Mesothelial cell of epicardium (in vitro differentiated cells): ENCODE data around the gene ASTE1. TPM values are rescaled to one million over a fixed set of nuclear protein-coding genes. Genes with fewer than 3 reads are reported as not detected.
"Not testable (repeated sequence)": the region's sequence is repeated elsewhere in the genome, so short reads cannot be mapped to it uniquely, and the experiment has no call there.

Source experiments
- DNase-seq, 2 experiments: peaks; one replicate each; pipeline ENCODE4 v3.0.0; 2021; ENCODE audit warnings: low spot score in 2 of 2; ENCODE audit not compliant: unreplicated experiment in 2 of 2
- H3K27ac Mint-ChIP-seq: 2 replicates; pipeline ENCODE4 v1.8.0; 2021; ENCODE audit warnings: mixed read lengths
- H3K27me3 Mint-ChIP-seq: 2 replicates; pipeline ENCODE4 v1.8.0; 2021; ENCODE audit warnings: low read depth, mixed read lengths
- H3K36me3 Mint-ChIP-seq: 2 replicates; pipeline ENCODE4 v1.8.0; 2021; ENCODE audit warnings: mixed read lengths
- H3K4me1 Mint-ChIP-seq: 2 replicates; pipeline ENCODE4 v1.8.0; 2021; ENCODE audit warnings: mixed read lengths
- H3K4me3 Mint-ChIP-seq: 2 replicates; pipeline ENCODE4 v1.8.0; 2021; ENCODE audit warnings: mild to moderate bottlenecking, moderate library complexity, mixed read lengths
- H3K9me3 Mint-ChIP-seq: 2 replicates; pipeline ENCODE4 v1.8.0; 2021; ENCODE audit warnings: mixed read lengths
- CTCF ChIP-seq: fragments of 200-600 bp; sonication (generic); IDR thresholded peaks from one replicate; pipeline ENCODE4 v1.5.0; 2021; ENCODE audit warnings: antibody characterized with exemption; ENCODE audit not compliant: unreplicated experiment
- total RNA-seq: library from RNA; stranded (reverse); gene quantifications from 3 replicates; pipeline ENCODE4 v1.2.1, GENCODE V29; 2021

Gene ASTE1
- total RNA-seq, 1 donor from 2014 or later, result 7.4 TPM

GRCh38 chr3:130975251-130975650 lies 51.4 kb downstream of the ASTE1 start:
- Mint-ChIP-seq H3K36me3 (peaks cover 23% of the 10 kb centered on the region), H3K27me3 (no peaks in the 10 kb centered on the region), H3K9me3 (no peaks in the 10 kb centered on the region), H3K4me3 (no peak overlapping the region), H3K27ac (no peak overlapping the region), H3K4me1 (no peaks in the 10 kb centered on the region)
- no peak for DNase-seq
- TF ChIP-seq CTCF, result no peak

GRCh38 chr3:130974201-130974600 lies 52.4 kb downstream of the ASTE1 start:
- DNase-seq, result no peak
- H3K4me3 Mint-ChIP-seq, result no peak overlapping the region
- no peaks in the 10 kb centered on the region for H3K27me3 Mint-ChIP-seq
- no peaks in the 10 kb centered on the region for H3K9me3 Mint-ChIP-seq
- peaks cover 17% of the 10 kb centered on the region for H3K36me3 Mint-ChIP-seq
- no peaks in the 10 kb centered on the region for H3K4me1 Mint-ChIP-seq
- TF ChIP-seq CTCF, result no peak
- H3K27ac Mint-ChIP-seq, result no peak overlapping the region

GRCh38 chr3:130973406-130973805 lies 53.2 kb downstream of the ASTE1 start:
- H3K4me1 Mint-ChIP-seq, result peaks cover under 1% of the 10 kb centered on the region
- H3K9me3 Mint-ChIP-seq, result no peaks in the 10 kb centered on the region
- no peaks in the 10 kb centered on the region for H3K27me3 Mint-ChIP-seq
- no peak for DNase-seq
- no peak overlapping the region for H3K4me3 Mint-ChIP-seq
- H3K36me3 Mint-ChIP-seq, result peaks cover 18% of the 10 kb centered on the region
- TF ChIP-seq CTCF, result no peak
- no peak overlapping the region for H3K27ac Mint-ChIP-seq

- H3K4me1 Mint-ChIP-seq, H3K27ac Mint-ChIP-seq, H3K4me3 Mint-ChIP-seq, H3K27me3 Mint-ChIP-seq, DNase-seq, H3K9me3 Mint-ChIP-seq: not testable (repeated sequence)
- peaks cover 22% of the 10 kb centered on the region for H3K36me3 Mint-ChIP-seq
These were observed 54.0 kb downstream of the ASTE1 start for GRCh38 chr3:130972592-130972991.

GRCh38 chr3:130971208-130971607 lies 55.4 kb downstream of the ASTE1 start:
- Mint-ChIP-seq H3K27me3 (no peaks in the 10 kb centered on the region), H3K36me3 (peaks cover 24% of the 10 kb centered on the region), H3K4me1 (peaks cover 6% of the 10 kb centered on the region), H3K27ac (no peak overlapping the region), H3K4me3 (no peak overlapping the region), H3K9me3 (no peaks in the 10 kb centered on the region)
- no peak for DNase-seq
- TF ChIP-seq CTCF, result no peak

GRCh38 chr3:130969621-130970020 lies 57.0 kb downstream of the ASTE1 start:
- Mint-ChIP-seq H3K4me1 (peaks cover 6% of the 10 kb centered on the region), H3K27ac (no peak overlapping the region), H3K9me3 (no peaks in the 10 kb centered on the region), H3K36me3 (peaks cover 31% of the 10 kb centered on the region), H3K4me3 (no peak overlapping the region), H3K27me3 (no peaks in the 10 kb centered on the region)
- DNase-seq, result no peak
- TF ChIP-seq CTCF, result no peak
